ENCODE results near the gene KLHL42.

The KLHL42 gene

GRCh38 chr12:27771481-27772327 is 8.3 kb upstream of the KLHL42 start:
- H3K27ac ChIP-seq: no peak overlapping the region
- no peak for TF ChIP-seq CTCF (IDR thresholded peaks at IDR 0.05)
- H3K27me3 ChIP-seq (ENCODE audit: control insufficient read depth, insufficient read depth, low read length): no peaks in the 10 kb centered on the region
- no peaks in the 10 kb centered on the region for H3K9me3 ChIP-seq (ENCODE audit: control insufficient read depth, low read length)
- peak overlapping the region; percentile 1 for H2AFZ ChIP-seq
- H3K9ac ChIP-seq: no peak overlapping the region
- H3K79me2 ChIP-seq: no peaks in the 10 kb centered on the region
- no peaks in the 10 kb centered on the region for H3K4me1 ChIP-seq
- no peak overlapping the region for H3K4me3 ChIP-seq (ENCODE audit: low read depth, low read length)
- H3K36me3 ChIP-seq (ENCODE audit: control insufficient read depth, insufficient read depth, low read length): no peaks in the 10 kb centered on the region
- H3K4me2 ChIP-seq (ENCODE audit: low read length): no peak overlapping the region

GRCh38 chr12:27772328-27773049 is 7.5 kb upstream of the KLHL42 start:
- Histone ChIP-seq H3K4me1 (no peaks in the 10 kb centered on the region), H3K4me3 (ENCODE audit: low read depth, low read length) (no peak overlapping the region), H3K9ac (no peak overlapping the region), H3K36me3 (ENCODE audit: control insufficient read depth, insufficient read depth, low read length) (no peaks in the 10 kb centered on the region), H3K27me3 (ENCODE audit: control insufficient read depth, insufficient read depth, low read length) (no peaks in the 10 kb centered on the region), H2AFZ (no peak overlapping the region), H3K27ac (no peak overlapping the region), H3K79me2 (no peaks in the 10 kb centered on the region), H3K9me3 (ENCODE audit: control insufficient read depth, low read length) (no peaks in the 10 kb centered on the region), H3K4me2 (ENCODE audit: low read length) (no peak overlapping the region)
- no peak for TF ChIP-seq CTCF (IDR thresholded peaks at IDR 0.05)

DNA sequence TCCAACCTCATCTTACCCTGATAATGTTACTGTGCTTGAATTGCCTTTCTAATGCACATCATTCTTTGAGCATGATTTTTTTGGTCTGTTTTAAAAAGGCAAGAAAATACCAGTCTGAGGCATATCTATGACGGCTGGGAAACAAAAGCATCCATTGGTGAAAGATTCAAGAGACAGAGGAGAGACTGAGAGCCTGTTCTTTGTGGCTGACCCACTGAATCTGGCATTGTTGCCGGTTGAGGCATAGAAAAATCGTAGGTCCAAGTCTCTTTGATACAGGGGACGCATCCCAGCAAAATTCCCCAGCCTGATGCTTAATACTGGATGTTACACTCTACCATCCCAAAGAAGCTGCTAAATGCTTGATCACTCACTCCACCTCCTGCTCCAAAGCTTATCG is 2.9 kb upstream of the KLHL42 start:
- no peak overlapping the region for H3K27ac ChIP-seq
- peaks cover 8% of the 10 kb centered on the region for H3K4me1 ChIP-seq
- no peak overlapping the region for H3K4me2 ChIP-seq (ENCODE audit: low read length)
- H3K79me2 ChIP-seq: no peaks in the 10 kb centered on the region
- no peaks in the 10 kb centered on the region for H3K9me3 ChIP-seq (ENCODE audit: control insufficient read depth, low read length)
- no peak overlapping the region for H3K4me3 ChIP-seq (ENCODE audit: low read depth, low read length)
- no peak for TF ChIP-seq CTCF (IDR thresholded peaks at IDR 0.05)
- H3K9ac ChIP-seq: no peak overlapping the region
- H2AFZ ChIP-seq: peak overlapping the region; percentile 1
- H3K36me3 ChIP-seq (ENCODE audit: control insufficient read depth, insufficient read depth, low read length): no peaks in the 10 kb centered on the region
- H3K27me3 ChIP-seq (ENCODE audit: control insufficient read depth, insufficient read depth, low read length): no peaks in the 10 kb centered on the region

DNA sequence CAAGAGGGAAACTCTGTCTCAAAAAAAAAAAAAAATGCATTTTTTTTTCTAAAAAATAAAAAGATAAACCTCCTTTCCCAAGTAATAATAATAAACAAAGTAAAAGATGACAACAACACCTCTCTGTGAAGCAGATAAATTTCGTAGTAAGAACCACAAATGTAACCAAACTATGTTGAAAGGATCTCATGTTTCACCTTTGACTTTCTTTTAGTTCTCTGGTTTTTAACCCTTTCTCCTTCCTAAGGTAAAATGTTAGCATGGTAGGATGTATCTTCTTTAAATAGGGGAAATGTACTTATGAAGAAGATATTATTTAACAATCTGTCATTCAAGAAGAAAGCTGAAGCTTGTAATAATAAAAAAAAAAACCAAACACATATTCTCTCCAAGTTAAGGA is 1.8 kb upstream of the KLHL42 start:
- Histone ChIP-seq H3K27me3 (ENCODE audit: control insufficient read depth, insufficient read depth, low read length) (no peaks in the 10 kb centered on the region), H3K4me1 (peaks cover 13% of the 10 kb centered on the region), H3K4me3 (ENCODE audit: low read depth, low read length) (no peak overlapping the region), H3K9ac (no peak overlapping the region), H3K4me2 (ENCODE audit: low read length) (no peak overlapping the region), H3K36me3 (ENCODE audit: control insufficient read depth, insufficient read depth, low read length) (no peaks in the 10 kb centered on the region), H3K9me3 (ENCODE audit: control insufficient read depth, low read length) (no peaks in the 10 kb centered on the region), H3K79me2 (no peaks in the 10 kb centered on the region), H2AFZ (no peak overlapping the region), H3K27ac (no peak overlapping the region)
- no peak for TF ChIP-seq CTCF (IDR thresholded peaks at IDR 0.05)

All from parathyroid adenoma (tissue), 2 donors.